ENCODE data around the gene CBX7. TPM values are rescaled to one million over a fixed set of nuclear protein-coding genes. Genes with fewer than 3 reads are reported as not detected.

Gene CBX7
- polyA plus RNA-seq, 2 of the 4 experiments (the other 2 are of a cell fraction) = 0.79 to 2.5 TPM

DNA sequence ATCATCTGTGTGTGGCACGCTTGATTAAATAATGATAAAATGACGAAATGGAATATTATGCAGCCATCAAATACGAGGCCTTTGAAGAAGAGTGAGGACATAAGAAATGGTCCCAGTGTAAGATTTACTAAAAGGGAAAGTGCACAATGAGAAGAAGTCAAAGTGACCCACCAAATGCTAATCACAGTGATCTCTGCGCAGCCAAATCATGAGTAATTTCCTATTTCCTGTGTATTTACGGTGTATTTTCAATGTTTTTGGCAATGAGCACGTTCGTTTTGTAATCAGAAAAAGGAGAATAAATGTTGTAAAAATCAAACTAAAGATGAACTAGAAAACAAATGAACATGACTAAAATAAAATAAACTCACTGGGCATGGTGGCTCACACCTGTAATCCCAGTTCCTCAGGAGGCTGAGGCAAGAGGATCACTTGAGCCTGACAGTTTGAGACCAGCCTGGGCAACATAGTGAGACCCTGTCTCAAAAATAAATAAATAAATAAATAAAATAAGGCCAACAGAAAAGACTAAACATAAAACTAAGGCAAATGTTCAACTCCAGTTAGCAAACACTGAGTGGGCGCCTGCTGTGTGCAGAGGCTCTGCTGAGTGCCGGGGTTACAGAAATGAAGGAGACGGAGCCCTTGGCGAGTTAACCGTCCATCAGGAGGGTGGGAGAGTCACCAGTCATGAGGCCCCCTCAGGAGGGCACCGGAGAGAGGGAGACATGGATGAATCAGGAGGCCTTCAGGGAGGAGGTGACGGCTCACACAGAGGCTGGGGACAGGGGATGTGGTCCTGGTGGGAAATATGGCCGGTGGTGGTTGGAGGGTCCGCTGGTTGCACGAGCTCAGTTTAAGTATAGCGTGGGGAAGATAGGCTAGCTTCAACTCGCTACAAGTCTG lies 26.0 kb upstream of the CBX7 start:
- Histone ChIP-seq H3K27ac (peak overlapping the region; percentile 92 to 95; a peak in 5 of 6 replicates), H3K4me2 (no peak overlapping the region), H3K4me3 (no peak overlapping the region), H3K4me1 (peaks cover 44% of the 10 kb centered on the region), H3K9me3 (no peaks in the 10 kb centered on the region)
- WGBS (ENCODE audit: missing lambda C conversion rate) = 90% methylated on average over 19 of the region's 19 CpGs
- no peak for TF ChIP-seq CHD2 (IDR thresholded peaks at IDR 0.05; ENCODE audit: low read length, partially characterized antibody)
- TF ChIP-seq ESRRA (IDR thresholded peaks at IDR 0.05; ENCODE audit: borderline replicate concordance, low read length) = no peak
- no peak for TF ChIP-seq NR3C1 (IDR thresholded peaks at IDR 0.05)
- TF ChIP-seq CTCF (IDR thresholded peaks at IDR 0.05) = no peak
- ATAC-seq (no peak), FAIRE-seq (no peak), DNase-seq (ENCODE audit: low read depth in 1 of 2, low spot score in 1 of 2) (no peak)
- CTCF ChIA-PET = interaction anchor here (0.7 to 2.6 kb wide), 4 partner anchors 8 to 131 kb away, joined by 3 to 16 read pairs (median 4); no protein-coding TSS in a partner anchor
- POLR2A ChIA-PET = no interaction called here

- no peak for TF ChIP-seq TFCP2L1 (CRISPR knock-in tag; IDR thresholded peaks at IDR 0.05)
- no peak for TF ChIP-seq RFX5 (IDR thresholded peaks at IDR 0.05)
- no peak for TF ChIP-seq JUN (IDR thresholded peaks at IDR 0.05)
- TF ChIP-seq CBX8 (IDR thresholded peaks at IDR 0.05) = no peak
- Histone ChIP-seq H3K4me3 (no peak overlapping the region), H3K4me2 (no peak overlapping the region), H3K27ac (peak overlapping the region; percentile 92 to 95), H3K9me3 (no peaks in the 10 kb centered on the region), H3K4me1 (peaks cover 47% of the 10 kb centered on the region)
- CTCF ChIA-PET = interaction anchor here (1.8 kb wide), 1 partner anchor 133 kb away, joined by 4 read pairs; no protein-coding TSS in a partner anchor
- no peak for DNase-seq (ENCODE audit: low read depth in 1 of 2, low spot score in 1 of 2)
- POLR2A ChIA-PET = no interaction called here
- ATAC-seq = no peak
- WGBS (ENCODE audit: missing lambda C conversion rate) = 100% methylated on average over 1 of the region's 9 CpGs
- FAIRE-seq = no peak
Observed at GRCh38 chr22:39177791-39178190, 25.3 kb upstream of the CBX7 start.

DNA sequence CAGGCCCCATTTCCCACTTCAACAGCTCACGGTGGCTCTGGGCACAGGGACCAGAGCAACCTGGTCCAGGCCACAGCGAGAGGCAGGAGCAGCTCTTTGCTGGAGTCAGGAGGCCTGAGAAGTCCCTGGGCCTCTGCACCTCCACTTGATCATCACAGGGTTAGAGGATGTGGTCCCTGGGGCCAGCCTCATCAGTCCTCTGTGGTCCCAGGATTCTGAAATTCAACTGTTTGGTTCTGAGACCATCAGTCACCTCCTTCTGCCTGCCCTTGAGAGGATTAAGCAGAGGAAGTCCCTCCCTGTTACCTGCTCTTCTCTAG lies 24.9 kb upstream of the CBX7 start:
- H3K9me3 ChIP-seq = no peaks in the 10 kb centered on the region
- CTCF ChIA-PET = interaction anchor here (0.9 to 1.8 kb wide), 2 partner anchors 133 to 138 kb away, joined by 3 to 4 read pairs; no protein-coding TSS in a partner anchor
- H3K27ac ChIP-seq = peak overlapping the region; percentile 92 to 95
- DNase-seq (ENCODE audit: low read depth in 1 of 2, low spot score in 1 of 2) (no peak), ATAC-seq (no peak), FAIRE-seq (no peak)
- peaks cover 51% of the 10 kb centered on the region for H3K4me1 ChIP-seq
- no peak overlapping the region for H3K4me2 ChIP-seq
- no peak overlapping the region for H3K4me3 ChIP-seq
- TF ChIP-seq HOXB13 (CRISPR knock-in tag; IDR thresholded peaks at IDR 0.05; ENCODE audit: low read depth) = no peak
- no peak for TF ChIP-seq POLR2A (IDR thresholded peaks at IDR 0.05; ENCODE audit: low read length)
- no peak for TF ChIP-seq POLR2AphosphoS2 (conservative IDR thresholded peaks at IDR 0.05; ENCODE audit: low read length)
- TF ChIP-seq HMGXB4 (CRISPR knock-in tag; IDR thresholded peaks at IDR 0.05; ENCODE audit: borderline replicate concordance) = no peak
- TF ChIP-seq CBX2 (IDR thresholded peaks at IDR 0.05; ENCODE audit: borderline replicate concordance, low read depth) = no peak
- WGBS (ENCODE audit: missing lambda C conversion rate) = 100% methylated on average over 1 of the region's 2 CpGs
- POLR2A ChIA-PET = no interaction called here

DNA sequence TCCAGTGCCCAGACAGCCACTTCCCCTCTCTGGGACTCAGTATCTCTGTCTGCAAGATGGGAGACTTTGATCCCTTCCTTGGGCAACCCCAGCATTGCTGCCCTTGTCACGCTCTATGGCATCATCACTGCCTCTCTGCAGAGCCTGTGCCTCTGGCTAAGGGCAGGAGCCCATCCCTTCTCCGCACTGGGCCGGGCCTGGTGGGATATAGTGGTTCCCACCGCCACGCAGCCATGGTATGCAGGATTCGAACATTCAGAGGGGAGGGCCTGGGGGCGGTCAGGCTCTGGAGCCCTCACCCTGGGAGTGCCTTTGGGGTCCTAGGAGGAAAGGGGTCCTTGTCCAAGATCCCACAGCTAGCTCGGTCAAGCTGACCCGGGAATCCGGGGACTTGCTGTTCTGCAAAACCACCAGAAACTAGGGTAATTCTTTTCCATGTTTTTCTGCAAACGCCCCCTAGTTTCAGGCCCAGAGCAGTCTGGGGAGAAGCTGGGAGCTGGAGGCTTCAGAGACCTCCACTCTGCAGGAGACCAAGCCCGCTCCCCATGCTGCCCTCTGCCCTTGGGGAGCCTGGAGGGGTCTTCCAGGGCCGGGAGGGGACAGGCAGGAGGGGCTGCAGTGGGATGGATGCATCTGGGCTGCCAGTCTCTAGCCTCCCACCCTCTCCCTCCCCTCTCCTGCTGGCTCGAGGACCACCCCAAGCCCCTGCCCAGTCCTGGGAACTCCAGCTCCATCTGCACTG lies 24.4 kb upstream of the CBX7 start:
- FAIRE-seq (no peak), DNase-seq (ENCODE audit: low read depth in 1 of 2, low spot score in 1 of 2) (no peak), ATAC-seq (peak; percentile 13 to 15; a peak in 4 of 6 replicates)
- Histone ChIP-seq H3K9me3 (no peaks in the 10 kb centered on the region), H3K4me1 (peaks cover 56% of the 10 kb centered on the region), H3K4me3 (no peak overlapping the region), H3K27ac (peak overlapping the region; percentile 92 to 95), H3K4me2 (peak overlapping the region; percentile 87)
- CTCF ChIA-PET = interaction anchor here (0.9 to 1.8 kb wide), 3 partner anchors 42 to 139 kb away, joined by 3 to 4 read pairs (median 3); no protein-coding TSS in a partner anchor
- POLR2A ChIA-PET = no interaction called here
- no peak for TF ChIP-seq HOXA7 (CRISPR knock-in tag; IDR thresholded peaks at IDR 0.05)
- WGBS (ENCODE audit: missing lambda C conversion rate) = 17% methylated on average over 1 of the region's 14 CpGs
